Thoracic aorta (tissue), 2 donors: Measurements from ENCODE around the gene POU6F2. TPM values are rescaled to one million over a fixed set of nuclear protein-coding genes. Genes with fewer than 3 reads are reported as not detected.

Experiments
- ATAC-seq: fragments of 150-250 bp; one replicate; pipeline ENCODE4 v1.8.0; 2017; ENCODE audit warnings: low read depth; ENCODE audit not compliant: insufficient number of reproducible peaks, low FRiP score
- DNase-seq: peaks from one replicate; pipeline ENCODE4 v3.0.0-alpha.2; 2020; ENCODE audit warnings: low spot score
- H3K27ac ChIP-seq, 2 donors: fragments of 200-600 bp; sonication (generic); 1 replicate in 1 of 2; 2 replicates in 1 of 2; pipeline ENCODE4 v1.5.1; 2016; ENCODE audit warnings: mild to moderate bottlenecking in 2 of 2, moderate library complexity in 2 of 2
- H3K27me3 ChIP-seq: fragments of 200-600 bp; sonication (generic); replicated peaks from 2 replicates; pipeline ENCODE4 v1.6.0; 2016; ENCODE audit warnings: mild to moderate bottlenecking; ENCODE audit not compliant: insufficient read depth
- H3K36me3 ChIP-seq: fragments of 200-600 bp; sonication (generic); one replicate; pipeline ENCODE4 v1.5.1; 2016
- H3K4me1 ChIP-seq, 2 donors: fragments of 200-600 bp; sonication (generic); 1 replicate in 1 of 2; 2 replicates in 1 of 2; pipeline versions ENCODE4 v1.5.1 to v1.6.0; 2016; ENCODE audit warnings: low read depth in 2 of 2, mild to moderate bottlenecking in 1 of 2; ENCODE audit not compliant: control insufficient read depth in 1 of 2
- H3K4me3 ChIP-seq: fragments of 200-600 bp; sonication (generic); 2 replicates; pipeline ENCODE4 v1.5.1; 2016; ENCODE audit warnings: mild to moderate bottlenecking
- H3K9me3 ChIP-seq: fragments of 200-600 bp; sonication (generic); 2 replicates; pipeline ENCODE4 v1.5.1; 2016
- CTCF ChIP-seq: fragments of 200-600 bp; sonication (generic); IDR thresholded peaks from one replicate; pipeline ENCODE4 v1.5.1; 2019; ENCODE audit warnings: antibody characterized with exemption
- total RNA-seq, 2 donors: library from RNA; depleted of rRNA; stranded (reverse); fragments of >200 nt; gene quantifications; one replicate each; pipeline versions ENCODE4 v1.1.0 to v1.2.3, GENCODE V29; 2016

The POU6F2 gene
- total RNA-seq, 2 donors from 2014 or later, result not detected

GRCh38 chr7:39429421-39429820, 451.7 kb downstream of the POU6F2 start:
- H3K36me3 ChIP-seq, result no peaks in the 10 kb centered on the region
- H3K4me3 ChIP-seq, result no peak overlapping the region
- H3K9me3 ChIP-seq, result no peaks in the 10 kb centered on the region
- H3K27ac ChIP-seq, result no peak overlapping the region
- TF ChIP-seq CTCF, result no peak
- no peaks in the 10 kb centered on the region for H3K27me3 ChIP-seq
- H3K4me1 ChIP-seq, result peaks cover 0 to 9% of the 10 kb centered on the region in 2 donors
- no peak for ATAC-seq
- no peak for DNase-seq

- TF ChIP-seq CTCF, result no peak
- Histone ChIP-seq H3K27me3 (no peaks in the 10 kb centered on the region), H3K4me1 (peaks cover 0 to 9% of the 10 kb centered on the region in 2 donors), H3K9me3 (no peaks in the 10 kb centered on the region), H3K36me3 (no peaks in the 10 kb centered on the region), H3K4me3 (no peak overlapping the region), H3K27ac (no peak overlapping the region)
- ATAC-seq, result no peak
- no peak for DNase-seq
Observed at GRCh38 chr7:39430441-39430840, 452.7 kb downstream of the POU6F2 start.

GRCh38 chr7:39430909-39431641, 453.4 kb downstream of the POU6F2 start:
- H3K4me1 ChIP-seq, result peaks cover 0 to 9% of the 10 kb centered on the region in 2 donors
- no peaks in the 10 kb centered on the region for H3K9me3 ChIP-seq
- no peaks in the 10 kb centered on the region for H3K36me3 ChIP-seq
- no peak for ATAC-seq
- TF ChIP-seq CTCF, result no peak
- no peak overlapping the region for H3K27ac ChIP-seq
- no peak for DNase-seq
- no peaks in the 10 kb centered on the region for H3K27me3 ChIP-seq
- no peak overlapping the region for H3K4me3 ChIP-seq

- TF ChIP-seq CTCF, result no peak
- H3K9me3 ChIP-seq, result no peaks in the 10 kb centered on the region
- H3K4me3 ChIP-seq, result no peak overlapping the region
- no peaks in the 10 kb centered on the region for H3K36me3 ChIP-seq
- no peak overlapping the region for H3K27ac ChIP-seq
- DNase-seq, result no peak
- ATAC-seq, result no peak
- H3K27me3 ChIP-seq, result no peaks in the 10 kb centered on the region
- peaks cover 0 to 9% of the 10 kb centered on the region in 2 donors for H3K4me1 ChIP-seq
Observed at GRCh38 chr7:39432368-39432767, 454.7 kb downstream of the POU6F2 start.

- no peak for TF ChIP-seq CTCF
- H3K27me3 ChIP-seq, result no peaks in the 10 kb centered on the region
- H3K4me3 ChIP-seq, result no peak overlapping the region
- ATAC-seq (no peak), DNase-seq (no peak)
- peaks cover 0 to 7% of the 10 kb centered on the region in 2 donors for H3K4me1 ChIP-seq
- no peaks in the 10 kb centered on the region for H3K9me3 ChIP-seq
- H3K27ac ChIP-seq, result no peak overlapping the region
- no peaks in the 10 kb centered on the region for H3K36me3 ChIP-seq
Observed at GRCh38 chr7:39432807-39433416, 455.2 kb downstream of the POU6F2 start.
